ENCODE results near the gene GPX7.

DNA sequence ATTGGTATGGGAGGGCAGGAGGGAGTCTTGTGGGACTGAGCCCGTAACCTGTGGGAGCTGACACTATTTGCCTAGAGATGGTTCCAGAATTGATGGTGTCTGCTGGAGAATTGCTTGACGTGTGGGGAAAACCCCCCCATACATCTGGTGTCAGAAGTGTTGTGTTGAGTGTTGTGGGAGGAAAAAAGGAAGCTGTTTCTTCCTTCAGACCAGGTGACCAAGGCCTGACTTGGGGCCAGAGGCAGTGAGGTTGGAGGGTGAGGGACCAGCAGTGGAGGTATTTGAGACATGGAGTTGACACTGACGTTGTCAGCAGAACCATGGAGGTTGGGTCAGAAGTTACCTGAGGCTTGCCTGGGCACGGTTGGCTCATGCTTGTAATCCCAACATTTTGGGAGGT, 39.1 kb downstream of the GPX7 start:
- no peak for TF ChIP-seq POLR2A (IDR thresholded peaks at IDR 0.05; ENCODE audit: low read depth, low read length)
- TF ChIP-seq POLR2AphosphoS5 (IDR thresholded peaks at IDR 0.05; ENCODE audit: low read depth, low read length), result no peak
- no peak for TF ChIP-seq POU2F2 (IDR thresholded peaks at IDR 0.05; ENCODE audit: low read depth, low read length)
- no peak for TF ChIP-seq TAF1 (IDR thresholded peaks at IDR 0.05; ENCODE audit: low read depth, low read length)
- no peak for TF ChIP-seq SPI1 (IDR thresholded peaks at IDR 0.05; ENCODE audit: low read depth, low read length)
- no peak for TF ChIP-seq PAX5 (IDR thresholded peaks at IDR 0.05; ENCODE audit: insufficient read depth, low read length, severe bottlenecking)

Data from GM12891 (cell line).